SH-SY5Y (cell line): ENCODE measurements around the gene TFF2.

ENCODE experiments used
- GATA2 ChIP-seq: IDR thresholded peaks from 2 replicates; pipeline ENCODE4 v1.6.1; 2011; ENCODE audit warnings: mild to moderate bottlenecking, low read depth, low read length
- GATA3 ChIP-seq: IDR thresholded peaks from 2 replicates; pipeline ENCODE4 v1.6.1; 2011; ENCODE audit warnings: low read depth, mild to moderate bottlenecking, low read length, moderate library complexity

- no peak for TF ChIP-seq GATA3
- TF ChIP-seq GATA2, result no peak
These were observed 33.5 kb downstream of the TFF2 start for GRCh38 chr21:42317341-42317741.
